Activated CD4-positive, alpha-beta T cell treated with anti-CD3 and anti-CD28 coated beads, Interleukin-10, Interleukin-2, amounts not matched to agents 100 ng/mL and 50 ng/mL, durations not matched to agents 16 hours and 8 hours (primary cell): ENCODE results near the gene TEX51.

Experiments used
- DNase-seq: peaks from one replicate; pipeline ENCODE4 v3.0.0-alpha.2; 2020

Gene TEX51

DNA sequence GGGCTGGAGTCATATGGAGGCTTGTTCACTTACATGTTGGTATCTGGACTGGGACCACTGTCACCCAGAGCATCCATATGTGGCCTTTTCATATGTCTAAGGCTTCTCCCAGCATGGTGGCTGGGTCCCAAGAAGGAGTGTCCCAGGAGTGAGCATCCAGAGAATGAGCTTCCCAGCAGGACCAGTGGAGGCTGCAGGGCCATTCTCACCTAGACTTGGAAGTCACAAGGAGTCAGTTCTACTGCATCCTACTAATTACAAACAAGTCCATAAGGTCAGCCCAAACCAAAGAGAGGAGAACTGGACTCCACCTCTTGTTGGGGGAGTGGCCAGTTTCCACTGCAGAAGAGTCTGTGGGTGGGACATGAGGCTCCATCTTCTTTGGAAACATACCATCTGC lies 5.1 kb upstream of the TEX51 start:
- DNase-seq = no peak

DNA sequence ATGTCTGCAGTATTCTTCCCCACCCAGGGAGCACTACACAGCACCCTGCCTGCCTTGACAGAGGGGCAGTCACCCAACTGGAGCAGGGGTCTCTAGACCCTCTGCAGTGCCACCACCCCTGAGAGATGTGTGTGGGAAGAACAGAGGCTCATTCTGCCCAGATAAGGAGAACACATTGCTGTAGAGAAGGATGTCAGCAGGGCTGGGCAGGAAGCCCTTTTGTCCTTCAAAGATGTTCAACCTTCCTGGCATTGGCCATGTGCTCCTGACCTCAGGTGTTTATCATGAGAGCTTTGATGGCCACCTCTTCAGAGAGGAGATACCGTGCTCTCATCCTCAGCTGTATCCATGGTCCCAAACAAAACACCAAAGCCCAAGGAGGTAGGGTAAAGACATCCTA lies 4.6 kb upstream of the TEX51 start:
- DNase-seq = no peak

DNA sequence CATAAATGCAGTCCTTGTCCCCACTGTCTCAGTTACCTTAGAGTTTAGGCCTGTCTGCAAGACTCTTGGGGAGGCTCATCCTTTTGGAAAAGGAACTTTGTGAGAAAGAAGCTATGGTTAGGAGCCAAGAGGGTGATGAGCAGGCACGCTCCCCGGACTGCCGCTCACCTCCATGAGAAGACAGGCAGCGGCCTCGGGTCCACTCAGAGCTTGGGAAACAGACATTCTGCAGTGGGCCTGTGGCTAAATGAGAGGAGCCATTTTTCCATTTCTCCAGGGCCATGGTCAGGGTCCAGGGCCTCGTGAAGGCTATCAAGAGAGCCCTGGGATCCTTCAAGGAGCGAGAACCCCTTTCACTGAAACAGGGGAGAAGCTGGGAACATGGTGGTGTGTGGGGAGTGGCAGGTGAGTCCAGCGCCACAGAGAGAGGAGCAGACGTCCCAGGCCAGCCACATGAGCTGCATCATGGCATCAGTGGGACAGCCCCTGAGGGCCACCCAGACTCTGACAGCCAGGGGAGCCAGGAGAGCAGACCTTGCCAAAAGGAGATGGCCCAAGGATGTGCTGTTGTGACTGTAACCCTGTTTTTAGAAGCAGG lies 4.0 kb upstream of the TEX51 start:
- no peak for DNase-seq

DNA sequence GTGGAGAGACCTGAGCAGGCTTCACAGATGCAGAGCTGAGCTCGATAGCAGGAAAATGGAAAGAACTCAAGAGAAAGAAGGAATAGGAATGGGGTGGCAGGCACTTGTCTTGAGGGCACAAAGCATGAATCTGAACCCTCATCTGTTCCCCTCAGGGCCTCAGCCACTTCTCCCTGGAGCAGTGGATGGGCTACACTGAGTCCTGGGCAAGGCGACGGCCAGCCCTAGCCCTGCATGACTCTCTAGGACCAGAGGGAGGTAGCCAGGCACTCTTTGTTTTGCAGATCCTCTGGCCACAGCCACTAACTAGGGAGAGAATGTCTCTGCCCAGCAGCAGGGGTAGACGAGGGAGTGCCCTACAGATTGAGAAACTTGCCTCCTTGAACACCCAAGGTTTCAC lies 3.4 kb upstream of the TEX51 start:
- DNase-seq = no peak

DNA sequence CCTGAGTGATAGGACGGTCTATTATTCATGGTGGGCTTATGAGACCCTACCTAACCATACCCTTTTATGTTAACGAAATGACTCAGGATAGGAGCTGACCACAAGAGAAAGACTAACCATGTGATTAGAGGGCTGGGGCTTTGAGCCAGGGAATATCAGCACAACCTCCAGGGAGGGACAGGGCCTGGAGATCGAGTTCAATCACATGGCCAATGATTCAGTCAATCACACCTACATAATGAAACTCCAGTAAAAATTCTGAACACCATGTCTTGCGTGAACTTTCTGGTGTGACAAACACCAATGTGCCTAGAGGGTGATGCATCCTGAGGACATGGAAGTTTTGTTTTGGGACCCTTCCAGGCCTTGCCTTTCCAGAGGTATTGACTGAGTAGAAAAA lies 2.2 kb upstream of the TEX51 start:
- DNase-seq = no peak

DNA sequence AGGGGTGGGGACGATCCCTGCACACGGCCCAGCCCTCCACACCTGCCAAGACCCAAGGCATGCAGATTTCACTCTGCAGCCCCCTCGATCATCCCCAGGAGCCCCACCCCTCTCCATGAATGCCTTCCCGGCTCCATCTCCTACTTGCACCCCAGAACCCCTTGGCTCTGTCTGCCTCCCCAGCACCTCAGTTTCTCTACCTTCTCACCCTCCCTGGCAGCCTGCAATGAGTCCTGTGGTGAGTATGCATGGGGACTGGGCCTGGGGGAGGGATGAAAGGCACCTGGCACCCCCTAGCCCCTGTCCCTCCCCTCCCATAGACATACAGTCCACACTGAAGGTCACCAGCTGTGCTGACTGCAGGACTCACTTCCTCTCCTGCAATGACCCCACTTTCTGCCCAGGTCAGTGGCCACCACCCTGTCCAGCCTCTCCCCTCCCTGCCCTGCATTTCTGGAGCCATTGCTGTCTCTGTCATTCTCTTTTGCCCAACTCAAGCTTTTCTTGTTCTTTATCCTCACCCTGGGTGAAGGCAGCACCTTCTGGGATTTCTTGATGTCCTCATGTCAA lies 1.0 kb downstream of the TEX51 start:
- DNase-seq = no peak

DNA sequence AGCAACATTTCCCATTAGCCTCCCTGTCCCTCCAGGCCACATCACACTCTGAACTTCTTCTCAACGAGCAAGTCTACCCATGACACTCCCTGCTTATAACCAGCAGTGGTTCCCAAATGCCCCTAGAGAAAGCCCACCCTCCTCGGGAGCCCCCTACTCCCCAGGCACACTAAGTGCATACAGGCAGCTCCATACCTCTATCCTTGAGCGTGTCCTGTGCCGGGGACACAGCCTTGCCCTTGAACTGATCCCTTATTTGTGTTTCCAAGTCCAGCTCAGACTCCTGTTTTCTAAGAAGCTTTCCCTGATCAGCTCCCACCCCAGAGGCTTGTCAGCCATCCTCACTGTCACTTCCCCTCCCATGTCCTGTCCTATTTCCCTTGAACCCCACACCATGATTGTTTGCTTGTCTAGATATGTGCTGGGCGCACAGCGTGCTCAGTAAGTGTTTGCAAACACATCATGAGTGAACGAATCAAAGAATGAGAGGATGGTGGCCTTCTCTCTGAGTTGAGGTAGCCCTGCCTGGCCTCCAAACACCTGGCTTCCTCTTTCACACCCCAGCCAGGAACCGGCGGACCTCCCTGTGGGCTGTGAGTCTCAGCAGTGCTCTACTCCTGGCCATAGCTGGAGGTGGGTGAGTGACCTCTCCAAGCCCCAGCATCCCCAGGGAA lies 2.1 kb downstream of the TEX51 start:
- DNase-seq = no peak

DNA sequence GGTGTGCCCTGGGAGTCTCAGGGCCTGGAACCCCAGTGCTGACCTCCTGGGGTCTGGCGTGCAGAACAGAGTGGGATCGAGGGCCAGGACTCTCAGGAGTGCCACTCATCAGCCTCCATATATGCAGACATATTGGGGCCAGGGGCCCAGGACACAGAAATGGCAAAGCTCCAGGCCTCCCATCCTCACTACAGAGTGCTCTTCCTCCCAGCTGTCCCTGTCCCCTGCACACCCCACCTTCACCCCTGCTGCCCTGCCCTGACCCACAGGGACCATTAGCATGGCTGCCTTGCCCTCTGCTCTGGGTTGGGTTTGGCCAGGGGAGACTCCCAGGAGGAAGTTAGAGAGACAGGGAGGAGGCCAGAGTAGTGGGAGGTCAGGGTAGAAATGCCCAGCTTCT lies 2.8 kb downstream of the TEX51 start:
- no peak for DNase-seq

DNA sequence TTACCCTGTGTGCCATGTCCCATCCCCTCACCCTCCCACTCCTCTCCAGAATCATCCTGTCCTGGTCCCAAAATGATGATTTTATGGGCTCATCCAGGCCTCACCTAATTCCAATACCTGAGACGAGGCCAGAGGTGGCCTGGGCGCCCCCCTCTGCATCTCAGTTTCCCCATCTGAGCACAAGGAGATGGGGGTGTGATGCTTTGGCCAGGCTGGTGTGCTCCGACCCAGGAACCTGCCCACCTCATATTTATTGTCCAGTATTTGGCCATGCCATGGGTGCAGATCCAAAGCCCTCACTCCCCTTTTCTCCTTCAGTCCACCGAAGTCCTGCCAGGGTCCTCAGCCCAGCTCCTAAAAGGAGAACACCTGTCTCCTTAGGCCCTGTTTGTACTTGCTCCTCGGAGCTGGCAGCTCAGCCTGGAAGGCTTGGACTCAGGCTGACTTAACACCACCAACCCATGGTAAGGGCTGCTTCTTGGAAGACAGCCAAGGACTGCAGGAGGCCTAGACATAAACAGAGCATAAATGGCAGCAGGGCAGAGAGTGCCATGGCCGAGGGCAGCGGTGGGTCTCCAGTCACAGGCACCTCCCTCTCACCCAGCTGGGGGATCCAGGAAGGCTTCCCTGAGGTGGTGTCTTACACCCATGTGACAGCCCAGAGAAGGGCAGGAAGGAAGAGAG lies 3.6 kb downstream of the TEX51 start:
- DNase-seq = no peak

DNA sequence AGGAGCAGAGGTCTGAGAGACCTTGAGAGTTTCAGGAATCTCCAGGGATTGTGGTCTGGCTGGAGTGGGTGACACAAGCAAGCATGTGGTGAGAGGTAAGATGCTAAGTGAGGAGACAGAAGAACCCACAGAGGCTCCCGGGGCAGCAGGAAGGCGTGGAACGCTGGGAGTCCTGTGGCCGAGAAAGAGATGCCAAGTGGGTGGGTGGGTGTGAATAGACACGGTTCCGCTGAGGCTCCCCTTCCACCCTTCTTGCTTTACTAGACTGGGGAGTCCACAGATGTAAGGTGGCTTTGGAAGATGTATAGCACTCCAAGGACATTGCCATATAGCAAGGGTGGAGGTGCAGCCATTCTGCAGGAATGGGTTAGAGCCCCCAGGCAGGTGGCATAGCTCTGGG lies 4.2 kb downstream of the TEX51 start:
- no peak for DNase-seq

DNA sequence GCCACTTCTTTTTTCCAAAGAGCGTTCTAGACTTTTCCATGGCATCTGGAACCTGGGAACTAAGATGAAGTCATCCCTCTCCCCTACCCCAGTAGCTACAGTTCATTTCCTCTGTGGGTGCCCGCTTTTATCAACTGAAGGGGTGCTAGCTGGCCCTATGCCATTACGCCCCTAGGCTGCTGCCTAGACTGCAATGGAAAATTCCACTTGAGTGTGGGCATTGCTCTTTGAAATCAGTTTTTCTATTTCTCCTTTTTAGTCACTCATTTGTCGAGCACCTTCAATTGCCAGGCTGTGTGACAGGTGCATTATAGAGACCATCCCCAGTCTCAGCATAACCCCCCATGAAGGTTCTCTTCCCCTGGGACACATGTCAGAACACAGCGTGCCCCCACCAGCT lies 7.3 kb downstream of the TEX51 start:
- DNase-seq = no peak

DNA sequence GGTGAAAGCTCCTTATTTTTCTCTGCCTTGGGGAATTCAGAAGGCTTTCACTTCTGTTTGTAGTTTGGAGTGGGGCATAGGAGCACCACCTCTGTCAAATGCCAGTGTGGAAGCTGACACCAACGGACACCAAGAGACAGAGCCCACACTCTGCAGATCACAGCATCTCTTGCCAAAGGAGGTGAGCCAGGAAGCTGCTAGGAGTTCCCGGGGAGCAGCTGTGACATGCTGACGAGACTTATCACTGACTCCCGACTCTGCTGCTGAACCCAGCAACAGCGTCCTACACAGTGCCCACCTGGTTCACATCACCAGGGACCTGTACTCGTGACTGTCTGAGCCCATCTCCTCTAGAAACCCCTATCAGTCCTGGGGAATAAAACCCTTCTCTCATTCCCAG lies 8.1 kb downstream of the TEX51 start:
- no peak for DNase-seq

DNA sequence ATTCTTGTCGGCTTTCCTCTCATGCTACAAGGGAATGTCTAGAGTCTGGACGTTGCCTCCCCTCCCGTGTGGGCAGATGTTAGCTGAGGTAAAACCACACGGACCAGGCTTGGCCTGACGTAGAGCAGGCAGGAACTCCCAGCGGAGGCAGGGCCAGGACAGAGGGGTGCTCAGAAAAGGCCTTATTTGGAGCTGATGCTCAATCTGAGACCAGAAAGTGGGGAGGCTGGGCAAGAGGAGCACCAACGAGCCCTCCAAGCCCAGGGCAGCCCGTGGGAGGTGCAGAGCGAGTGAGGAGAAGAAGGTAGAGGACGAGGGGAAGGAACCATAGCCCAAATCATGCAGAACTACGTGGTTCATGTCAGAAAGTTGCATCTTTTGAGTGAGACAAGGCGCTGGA lies 9.0 kb downstream of the TEX51 start:
- no peak for DNase-seq

DNA sequence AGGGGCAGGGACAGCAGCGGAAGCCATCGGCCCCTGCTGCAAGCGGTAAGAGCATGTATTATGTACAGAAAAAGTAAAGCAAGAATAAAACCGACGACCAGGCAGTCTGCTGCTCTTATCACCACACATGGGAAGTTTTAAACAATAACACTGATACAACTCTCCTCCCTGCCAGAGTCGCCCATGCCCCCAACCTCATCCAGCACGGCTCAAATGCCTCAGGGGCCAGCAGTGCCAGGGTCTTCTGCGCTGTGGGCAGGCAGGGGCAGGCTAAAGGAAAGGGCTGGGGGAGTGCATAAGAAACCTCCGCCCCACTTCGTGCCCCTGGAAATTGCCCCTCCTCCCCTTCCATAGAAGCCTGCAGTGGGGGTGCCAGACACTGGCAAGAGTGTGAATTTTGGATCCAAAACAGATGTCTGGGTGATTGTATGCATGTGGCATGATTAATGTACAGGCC lies 10.1 kb downstream of the TEX51 start:
- no peak for DNase-seq

DNA sequence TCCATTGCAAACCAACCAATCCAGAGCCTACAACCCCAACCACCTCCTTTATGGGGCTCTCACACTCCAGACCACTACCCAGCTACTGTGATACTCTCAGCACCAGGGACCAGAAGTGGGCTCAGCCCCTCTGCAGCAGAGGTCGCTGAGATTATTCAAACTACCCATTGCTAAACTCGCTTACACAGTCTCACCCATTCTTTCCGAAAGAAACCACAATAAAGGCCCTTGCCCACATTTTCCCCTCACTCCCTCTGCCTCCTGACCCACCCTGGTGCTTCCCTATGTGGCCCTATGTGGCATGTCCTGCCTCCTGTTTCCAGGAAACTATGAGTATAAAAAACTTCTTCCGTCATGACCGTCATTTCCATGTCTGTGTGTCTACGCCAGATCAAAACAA lies 10.7 kb downstream of the TEX51 start:
- no peak for DNase-seq

DNA sequence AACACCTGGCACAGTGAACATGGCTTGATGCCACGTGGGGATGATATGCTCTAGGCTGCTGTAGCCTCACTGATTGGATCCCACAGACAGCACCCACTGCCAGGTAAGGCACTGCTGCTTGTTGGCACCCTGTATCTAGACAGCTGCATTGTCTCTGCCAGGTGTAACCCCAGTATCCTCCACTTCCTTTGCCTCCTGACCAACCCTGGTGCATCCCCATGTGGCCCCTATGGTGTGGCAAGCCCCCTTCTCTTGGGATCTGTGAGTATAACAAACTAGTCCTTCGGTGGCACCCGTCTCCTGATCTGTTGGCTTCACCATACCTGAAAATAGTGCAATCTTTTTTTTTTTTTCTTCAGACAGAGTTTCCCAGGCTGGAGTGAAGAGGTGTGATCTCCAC lies 11.1 kb downstream of the TEX51 start:
- no peak for DNase-seq

DNA sequence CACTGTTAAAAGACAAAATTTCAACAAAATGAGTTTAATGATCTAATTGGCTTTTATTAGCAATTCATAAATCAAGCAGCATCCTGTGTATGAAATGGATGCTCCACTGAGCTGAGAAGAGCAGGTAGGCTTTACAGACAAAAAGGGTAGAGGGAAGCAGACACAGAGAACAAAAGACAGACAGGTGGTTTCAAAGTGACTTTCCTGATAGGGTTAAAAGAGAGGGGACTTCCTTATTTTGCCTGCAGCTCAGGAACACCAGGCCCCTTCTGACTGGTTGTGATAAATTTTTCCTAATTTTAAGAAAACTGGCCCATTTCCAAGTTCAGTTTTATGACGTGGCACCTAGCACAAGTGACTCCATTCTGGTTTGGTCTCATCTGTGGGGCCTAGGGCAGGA lies 11.9 kb downstream of the TEX51 start:
- DNase-seq = no peak

DNA sequence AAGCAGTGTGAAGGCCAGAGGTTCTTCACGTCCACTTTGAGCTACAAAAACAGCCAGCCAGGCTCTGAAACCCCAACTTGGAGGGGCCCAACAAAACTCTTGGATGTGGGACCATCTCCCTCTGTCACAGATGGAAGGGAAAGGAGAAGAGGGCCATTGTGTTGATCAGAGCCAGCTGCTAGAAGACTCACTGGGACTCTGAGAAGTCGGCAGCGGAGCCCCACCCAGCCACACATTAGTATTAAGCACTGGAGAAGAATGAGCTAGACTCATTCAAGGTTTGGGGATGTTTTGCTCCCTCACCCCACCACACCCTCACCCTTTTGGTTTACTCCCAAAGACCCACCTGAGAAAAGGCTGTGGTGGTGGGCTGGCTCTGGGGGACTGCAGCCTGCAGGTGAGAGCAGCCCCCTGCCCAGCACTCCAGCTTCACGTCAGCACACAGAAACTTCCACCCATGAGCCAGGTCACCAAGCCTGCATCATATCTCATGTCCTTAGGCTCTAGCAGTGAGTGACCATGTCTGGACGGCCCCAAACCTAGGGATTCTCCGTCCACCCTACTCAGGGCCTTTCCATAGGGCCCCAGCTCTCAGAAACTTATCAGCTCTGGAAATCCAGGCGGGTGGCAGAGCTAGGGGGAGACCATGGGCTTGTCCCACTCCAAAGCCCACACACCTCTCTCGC lies 12.6 kb downstream of the TEX51 start:
- no peak for DNase-seq

DNA sequence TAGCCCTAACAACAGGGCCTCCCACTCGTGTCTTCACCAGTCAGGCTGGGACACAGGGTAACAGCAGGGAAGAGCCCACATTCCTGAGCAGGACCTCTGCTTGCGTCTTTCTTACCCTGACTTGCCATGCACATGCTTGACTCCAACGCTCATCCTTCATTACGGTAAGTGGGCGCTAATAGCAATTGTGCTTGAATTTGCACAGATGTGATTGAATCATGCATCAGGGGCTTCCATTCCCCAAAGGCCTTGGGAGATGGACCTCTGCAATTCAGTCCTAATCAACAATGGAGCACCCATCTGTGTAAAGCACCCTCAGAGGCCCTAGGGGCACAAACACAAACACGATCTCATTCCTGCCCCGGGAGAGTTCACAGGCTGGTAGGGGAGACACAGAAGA lies 13.5 kb downstream of the TEX51 start:
- DNase-seq = no peak

DNA sequence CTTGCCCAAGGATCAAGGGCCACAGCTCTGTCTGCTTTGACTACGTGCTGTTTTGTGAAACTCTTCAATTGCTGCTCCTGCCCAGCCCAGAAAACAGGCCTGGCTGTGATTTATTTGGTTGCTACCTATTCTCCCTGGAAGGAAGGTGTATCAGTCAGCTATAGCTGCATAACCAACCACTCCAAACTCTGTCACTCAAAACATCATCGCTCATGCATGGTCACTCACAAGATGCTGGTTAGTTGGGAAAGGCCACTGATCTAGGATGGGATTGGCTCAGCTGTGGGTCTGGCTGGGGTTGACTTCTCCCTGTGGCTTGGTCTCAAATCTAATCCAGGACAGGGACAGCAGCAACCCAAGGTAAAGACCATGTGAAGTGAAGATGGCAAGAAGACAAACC lies 14.6 kb downstream of the TEX51 start:
- no peak for DNase-seq

DNA sequence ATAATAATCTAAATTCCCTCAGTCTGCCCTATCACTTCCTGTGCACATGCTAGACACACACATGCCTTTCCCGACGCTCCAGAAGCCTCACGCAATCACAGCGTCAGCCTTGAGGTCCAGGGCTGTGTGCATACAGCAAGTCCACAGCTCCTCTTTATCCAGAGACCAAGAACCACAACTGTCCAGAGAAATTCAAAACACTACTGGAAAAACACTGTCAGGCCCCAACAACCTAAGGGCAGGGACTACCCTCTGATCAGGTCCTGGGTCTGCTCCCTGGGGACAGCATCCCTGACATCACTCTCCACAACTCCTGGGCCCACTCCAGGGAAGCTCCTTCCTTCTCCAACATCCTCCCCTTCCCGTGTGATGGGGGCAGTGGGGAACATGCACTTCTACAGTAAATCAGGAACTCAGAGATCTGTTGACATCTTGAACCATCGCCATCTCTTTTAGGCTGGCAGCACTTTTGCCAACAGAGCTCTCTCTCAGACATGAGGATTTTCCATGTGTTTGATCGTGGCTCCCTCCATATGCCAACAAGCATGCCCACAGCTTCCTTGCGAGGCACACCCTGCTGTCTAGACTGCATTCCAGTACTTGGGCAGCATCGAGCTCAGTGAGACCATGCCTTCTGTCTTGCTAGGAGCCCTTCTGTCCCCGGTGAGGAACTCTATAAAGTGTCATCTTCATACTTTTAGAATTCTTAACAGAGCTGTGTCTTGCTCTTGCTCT lies 15.4 kb downstream of the TEX51 start:
- no peak for DNase-seq

DNA sequence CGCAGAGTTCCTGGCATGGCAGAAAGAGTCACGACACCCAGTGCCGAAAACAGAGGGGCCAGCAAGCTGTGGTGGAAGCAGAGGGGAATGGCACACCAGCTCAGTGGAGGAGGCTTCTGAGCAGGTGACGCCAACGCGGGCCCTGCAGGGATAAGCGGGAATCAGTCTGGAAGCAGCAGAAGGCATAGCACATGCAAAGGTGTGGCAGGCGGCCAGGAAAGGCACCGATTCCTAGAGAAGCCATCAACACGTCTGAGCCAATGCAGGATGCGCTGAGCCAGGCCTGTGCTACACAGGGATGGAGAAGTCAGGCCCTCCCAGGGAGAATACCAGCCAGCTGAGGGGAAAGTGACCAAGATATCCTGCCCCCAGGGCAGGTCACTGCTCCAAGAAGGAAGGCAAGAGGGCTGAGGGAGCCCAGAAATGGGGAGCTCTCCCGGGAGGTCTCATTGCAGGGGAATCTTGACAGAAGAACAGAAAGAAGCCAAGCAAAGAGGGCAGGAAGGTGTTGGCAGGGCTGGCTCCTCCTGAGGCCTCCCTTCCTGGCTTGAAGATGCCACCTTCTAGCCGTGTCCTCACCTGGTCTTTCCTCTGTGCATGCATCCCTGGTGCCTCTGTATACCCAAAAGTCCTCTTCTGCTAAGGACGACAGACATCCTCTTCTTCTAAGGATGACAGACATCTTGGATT lies 16.3 kb downstream of the TEX51 start:
- no peak for DNase-seq
